VCaP (cell line): Measurements from ENCODE around the gene HK1.

ENCODE experiments used
- H3K27ac ChIP-seq: fragments of 450-650 bp; 2 replicates; pipeline ENCODE4 v1.5.1; 2017
- TF ChIP-seq, protein P1 (sequence below): fragments of 450-650 bp; conservative IDR thresholded peaks from 2 replicates; pipeline ENCODE4 v1.5.1; 2017; ENCODE audit warnings: mild to moderate bottlenecking, moderate library complexity

The HK1 gene

DNA sequence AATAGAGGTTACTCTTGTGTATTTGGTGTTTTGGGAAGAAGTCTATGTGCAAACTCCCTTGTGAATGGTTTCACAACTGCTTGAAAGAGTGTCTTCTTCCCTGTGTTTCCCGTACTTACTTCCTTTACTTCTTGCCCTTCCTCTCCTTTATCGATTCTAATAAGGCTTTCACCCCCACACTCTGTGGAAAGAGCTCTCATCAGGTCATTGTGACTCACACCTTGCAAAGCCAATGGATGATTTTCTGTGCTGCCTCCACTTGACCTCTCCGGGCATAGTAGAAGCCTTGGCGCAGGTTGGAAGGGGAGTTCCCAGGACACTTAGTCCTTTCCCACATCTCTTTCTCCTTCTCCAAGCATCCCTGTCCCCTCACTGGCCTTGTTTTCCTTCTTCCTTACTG, 166.7 kb downstream of the HK1 start:
- TF ChIP-seq, protein P1, sequence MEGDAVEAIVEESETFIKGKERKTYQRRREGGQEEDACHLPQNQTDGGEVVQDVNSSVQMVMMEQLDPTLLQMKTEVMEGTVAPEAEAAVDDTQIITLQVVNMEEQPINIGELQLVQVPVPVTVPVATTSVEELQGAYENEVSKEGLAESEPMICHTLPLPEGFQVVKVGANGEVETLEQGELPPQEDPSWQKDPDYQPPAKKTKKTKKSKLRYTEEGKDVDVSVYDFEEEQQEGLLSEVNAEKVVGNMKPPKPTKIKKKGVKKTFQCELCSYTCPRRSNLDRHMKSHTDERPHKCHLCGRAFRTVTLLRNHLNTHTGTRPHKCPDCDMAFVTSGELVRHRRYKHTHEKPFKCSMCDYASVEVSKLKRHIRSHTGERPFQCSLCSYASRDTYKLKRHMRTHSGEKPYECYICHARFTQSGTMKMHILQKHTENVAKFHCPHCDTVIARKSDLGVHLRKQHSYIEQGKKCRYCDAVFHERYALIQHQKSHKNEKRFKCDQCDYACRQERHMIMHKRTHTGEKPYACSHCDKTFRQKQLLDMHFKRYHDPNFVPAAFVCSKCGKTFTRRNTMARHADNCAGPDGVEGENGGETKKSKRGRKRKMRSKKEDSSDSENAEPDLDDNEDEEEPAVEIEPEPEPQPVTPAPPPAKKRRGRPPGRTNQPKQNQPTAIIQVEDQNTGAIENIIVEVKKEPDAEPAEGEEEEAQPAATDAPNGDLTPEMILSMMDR, result no peak
- no peak overlapping the region for H3K27ac ChIP-seq

DNA sequence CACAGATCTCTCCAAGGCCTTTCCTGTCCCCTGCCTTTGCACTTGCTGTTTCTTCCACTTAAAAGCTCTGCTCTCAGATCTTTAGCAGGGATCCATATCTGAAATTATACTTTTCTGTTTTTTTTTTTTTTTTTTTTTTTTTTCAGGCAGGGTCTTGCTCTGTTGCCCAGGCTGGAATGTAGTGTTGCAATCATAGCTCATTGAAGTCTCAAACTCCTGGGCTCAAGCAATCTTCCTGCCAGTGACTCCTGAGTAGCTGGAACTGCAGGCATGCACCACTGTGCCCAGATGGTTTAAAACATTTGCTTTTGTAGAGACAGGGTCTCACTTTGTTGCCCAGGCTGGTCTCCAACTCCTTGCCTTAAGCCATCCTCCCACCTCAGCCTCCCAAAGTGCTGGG, 167.9 kb downstream of the HK1 start:
- TF ChIP-seq, protein P1, result no peak
- H3K27ac ChIP-seq, result peak overlapping the region; percentile 70

DNA sequence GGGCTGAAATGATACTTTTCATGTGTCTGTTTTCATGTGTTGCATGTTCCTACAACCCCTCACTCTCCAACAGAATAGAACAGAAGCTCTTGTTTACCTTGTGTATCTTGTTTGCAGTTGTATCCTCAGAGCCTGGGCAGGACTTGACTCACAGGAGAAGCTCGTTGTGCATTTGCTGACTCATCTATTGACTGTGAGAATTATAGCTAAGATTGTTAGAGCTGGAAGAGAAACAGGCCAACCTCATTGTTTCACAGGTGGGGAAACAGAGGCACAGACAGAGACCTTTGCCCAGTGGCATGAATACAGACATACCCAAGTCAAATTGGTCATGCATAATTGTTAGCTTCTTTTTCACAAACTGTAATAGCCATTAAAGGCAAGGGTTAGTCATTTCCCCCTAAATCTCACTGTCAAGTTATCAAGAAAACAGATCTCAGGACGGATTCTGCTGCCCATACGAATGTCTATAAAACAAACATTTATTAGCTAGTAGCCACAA, 168.4 kb downstream of the HK1 start:
- TF ChIP-seq, protein P1, result no peak
- H3K27ac ChIP-seq, result peak overlapping the region; percentile 70

DNA sequence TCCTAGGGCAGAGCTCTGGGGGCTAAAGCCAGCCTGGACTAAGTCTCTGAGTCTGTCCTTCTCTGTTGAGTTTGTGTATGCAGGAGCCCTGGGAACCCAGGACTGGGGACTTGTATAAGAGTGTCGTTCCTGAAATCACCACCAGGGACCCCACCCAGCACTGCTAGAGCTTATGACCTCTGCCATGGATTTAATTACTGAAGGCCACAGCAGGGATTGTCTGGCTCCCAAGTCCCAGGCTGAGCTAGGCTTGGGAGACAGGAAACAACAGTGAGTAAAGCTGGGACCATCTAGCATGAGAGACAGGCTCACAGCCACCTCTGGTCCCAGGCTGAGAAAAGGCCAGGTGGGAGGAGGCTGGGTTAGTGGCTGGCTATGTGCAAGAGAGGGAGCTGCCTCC, 171.5 kb downstream of the HK1 start:
- H3K27ac ChIP-seq, result peak overlapping the region; percentile 74; the same call in 1 of the 2 replicates
- TF ChIP-seq, protein P1, result peak; percentile 39

DNA sequence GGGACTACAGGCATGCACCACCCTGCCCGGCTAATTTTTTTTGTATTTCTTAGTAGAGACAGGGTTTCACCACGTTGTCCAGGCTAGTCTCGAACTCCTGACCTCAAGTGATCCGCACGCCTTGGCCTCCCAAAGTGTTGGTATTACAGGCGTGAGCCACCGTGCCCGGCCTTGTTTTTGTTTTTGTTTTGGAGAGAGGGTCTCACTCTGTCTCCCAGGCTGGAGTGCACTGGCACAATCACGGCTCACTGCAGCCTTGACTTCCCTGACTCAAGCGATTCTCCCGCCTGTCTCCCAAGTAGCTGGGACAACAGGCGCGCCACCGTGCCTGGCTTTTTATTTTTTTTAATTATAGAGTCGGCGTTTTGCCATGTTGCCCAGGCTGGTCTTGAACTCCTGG, 172.1 kb downstream of the HK1 start:
- H3K27ac ChIP-seq, result peak overlapping the region; percentile 74

DNA sequence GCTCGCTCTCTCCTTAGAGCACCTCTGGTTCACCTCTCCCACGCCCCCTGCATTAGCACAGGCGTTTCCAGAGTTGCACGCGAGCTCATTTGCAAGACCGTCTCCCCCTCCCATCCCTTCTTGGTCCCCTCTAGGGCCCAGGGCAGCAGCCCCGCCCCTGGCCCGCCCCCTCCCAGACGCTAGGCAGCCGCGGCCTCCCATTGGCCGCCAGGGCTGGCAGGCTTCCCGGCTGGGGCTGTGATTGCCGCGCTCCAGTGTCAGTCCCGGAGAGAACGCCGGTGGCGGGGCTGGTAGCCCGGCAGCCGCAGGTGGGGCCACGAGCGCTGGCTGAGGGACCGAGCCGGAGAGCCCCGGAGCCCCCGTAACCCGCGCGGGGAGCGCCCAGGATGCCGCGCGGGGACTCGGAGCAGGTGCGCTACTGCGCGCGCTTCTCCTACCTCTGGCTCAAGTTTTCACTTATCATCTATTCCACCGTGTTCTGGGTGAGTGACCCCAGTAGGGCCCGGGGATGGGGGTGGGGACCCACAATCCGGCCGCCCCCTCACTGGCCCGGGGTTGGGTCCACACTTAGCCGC, 173.0 kb downstream of the HK1 start, which contains the start of gene TSPAN15:
Gene TSPAN15 (plus strand): TSS at position 257 of the 575 bp plus-strand sequence. CDS start 130 bp downstream, at position 387.
- peak within 1 kb of the TSS; percentile 74 for H3K27ac ChIP-seq
- TF ChIP-seq, protein P1, result no peak
